ENCODE measurements around the gene CNP.
"Not testable (repeated sequence)": the region's sequence is repeated elsewhere in the genome, so short reads cannot be mapped to it uniquely, and the experiment has no call there.

CNP gene

GRCh38 chr17:41919840-41920579, 46.6 kb upstream of the CNP start:
- Histone ChIP-seq H3K27me3 (no peaks in the 10 kb centered on the region), H3K27ac (no peak overlapping the region), H3K36me3 (no peaks in the 10 kb centered on the region), H3K9me3 (no peaks in the 10 kb centered on the region), H3K4me3 (ENCODE audit: low read depth in 1 of 2, low read length in 1 of 2) (peak overlapping the region in 1 of 2 experiments; percentile 97), H3K4me1 (ENCODE audit: control insufficient read depth in 1 of 2, insufficient read depth in 1 of 2, low read depth in 1 of 2, low read length in 1 of 2) (peaks cover 16 to 21% of the 10 kb centered on the region in 2 experiments)
- TF ChIP-seq CTCF (IDR thresholded peaks at IDR 0.05), result no peak

- H3K4me1 ChIP-seq (ENCODE audit: control insufficient read depth in 1 of 2, insufficient read depth in 1 of 2, low read depth in 1 of 2, low read length in 1 of 2), result peaks cover 16 to 21% of the 10 kb centered on the region in 2 experiments
- no peak overlapping the region for H3K27ac ChIP-seq
- no peak for TF ChIP-seq CTCF (IDR thresholded peaks at IDR 0.05)
- no peaks in the 10 kb centered on the region for H3K27me3 ChIP-seq
- H3K9me3 ChIP-seq, result no peaks in the 10 kb centered on the region
- no peak overlapping the region for H3K4me3 ChIP-seq (ENCODE audit: low read depth in 1 of 2, low read length in 1 of 2)
- no peaks in the 10 kb centered on the region for H3K36me3 ChIP-seq
Measured at GRCh38 chr17:41920580-41920955, 46.0 kb upstream of the CNP start.

- Histone ChIP-seq H3K4me1 (ENCODE audit: control insufficient read depth in 1 of 2, insufficient read depth in 1 of 2, low read depth in 1 of 2, low read length in 1 of 2) (peaks cover 14 to 19% of the 10 kb centered on the region in 2 experiments), H3K27me3 (no peaks in the 10 kb centered on the region), H3K4me3 (ENCODE audit: low read depth in 1 of 2, low read length in 1 of 2) (no peak overlapping the region), H3K9me3 (no peaks in the 10 kb centered on the region), H3K27ac (no peak overlapping the region), H3K36me3 (no peaks in the 10 kb centered on the region)
- TF ChIP-seq CTCF (IDR thresholded peaks at IDR 0.05), result no peak
Measured at GRCh38 chr17:41925991-41926590, 40.5 kb upstream of the CNP start.

- H3K27me3 ChIP-seq, result no peaks in the 10 kb centered on the region
- H3K9me3 ChIP-seq, result no peaks in the 10 kb centered on the region
- peaks cover 28 to 37% of the 10 kb centered on the region in 2 experiments for H3K4me1 ChIP-seq (ENCODE audit: control insufficient read depth in 1 of 2, insufficient read depth in 1 of 2, low read depth in 1 of 2, low read length in 1 of 2)
- no peak overlapping the region for H3K4me3 ChIP-seq (ENCODE audit: low read depth in 1 of 2, low read length in 1 of 2)
- no peak for TF ChIP-seq CTCF (IDR thresholded peaks at IDR 0.05)
- no peak overlapping the region for H3K27ac ChIP-seq
- H3K36me3 ChIP-seq, result no peaks in the 10 kb centered on the region
Measured at GRCh38 chr17:41928693-41929251, 37.8 kb upstream of the CNP start.

GRCh38 chr17:41930009-41930832, 36.4 kb upstream of the CNP start, which contains the start of gene ODAD4:
Gene ODAD4 (plus strand): TSS chr17:41930617. CDS start chr17:41930724, 107 bp downstream.
- no peaks in the 10 kb centered on the region for H3K27me3 ChIP-seq
- H3K9me3 ChIP-seq, result no peaks in the 10 kb centered on the region
- peaks cover 28 to 37% of the 10 kb centered on the region in 2 experiments for H3K4me1 ChIP-seq (ENCODE audit: control insufficient read depth in 1 of 2, insufficient read depth in 1 of 2, low read depth in 1 of 2, low read length in 1 of 2)
- peak within 1 kb of the TSS; percentile 66 to 72 for H3K4me3 ChIP-seq (ENCODE audit: low read depth in 1 of 2, low read length in 1 of 2)
- H3K27ac ChIP-seq, result peak within 1 kb of the TSS; percentile 82
- no peaks in the 10 kb centered on the region for H3K36me3 ChIP-seq
- TF ChIP-seq CTCF (IDR thresholded peaks at IDR 0.05), result peak; percentile 79

GRCh38 chr17:41930833-41931156, 35.8 kb upstream of the CNP start:
- H3K4me1 ChIP-seq (ENCODE audit: control insufficient read depth in 1 of 2, insufficient read depth in 1 of 2, low read depth in 1 of 2, low read length in 1 of 2), result peaks cover 28 to 37% of the 10 kb centered on the region in 2 experiments
- H3K4me3 ChIP-seq (ENCODE audit: low read depth in 1 of 2, low read length in 1 of 2), result peak overlapping the region; percentile 66 to 72
- H3K27ac ChIP-seq, result peak overlapping the region; percentile 82
- H3K27me3 ChIP-seq, H3K36me3 ChIP-seq, H3K9me3 ChIP-seq: not testable (repeated sequence)

GRCh38 chr17:41931715-41932114, 34.9 kb upstream of the CNP start:
- H3K27ac ChIP-seq; H3K27me3 ChIP-seq; H3K9me3 ChIP-seq; H3K4me3 ChIP-seq (ENCODE audit: low read depth in 1 of 2, low read length in 1 of 2); H3K36me3 ChIP-seq: not testable (repeated sequence)
- peaks cover 28 to 37% of the 10 kb centered on the region in 2 experiments for H3K4me1 ChIP-seq (ENCODE audit: control insufficient read depth in 1 of 2, insufficient read depth in 1 of 2, low read depth in 1 of 2, low read length in 1 of 2)

All from neutrophil (primary cell).